Lung (tissue), 13 donors: Measurements from ENCODE around the gene DDX27. TPM values are rescaled to one million over a fixed set of nuclear protein-coding genes. Genes with fewer than 3 reads are reported as not detected.
A peak's percentile ranks its signal among the peaks of the same experiment; 100 is the strongest.

ENCODE experiments used
- ATAC-seq: fragments of 200-7000 bp; cut with Tn5 transposase; one replicate; pipeline ENCODE4 v1.9.1; 2020; ENCODE audit warnings: moderate number of reproducible peaks; ENCODE audit not compliant: insufficient read depth, low FRiP score
- DNase-seq, 3 donors: peaks; one replicate each; pipeline ENCODE4 v3.0.0-alpha.2; 2013 to 2017
- H3K27ac ChIP-seq, 2 donors: one replicate each; pipeline ENCODE4 v1.5.1; 2013; ENCODE audit warnings: mild to moderate bottlenecking in 2 of 2, moderate library complexity in 2 of 2, control low read depth in 1 of 2, inconsistent platforms in 1 of 2, low read depth in 1 of 2, low read length in 1 of 2
- H3K27me3 ChIP-seq, 3 donors: one replicate each; pipeline ENCODE4 v1.5.1; 2013; ENCODE audit warnings: low read length in 2 of 3; ENCODE audit not compliant: control insufficient read depth in 3 of 3, insufficient read depth in 3 of 3
- H3K36me3 ChIP-seq, 4 donors: one replicate each; pipeline ENCODE4 v1.5.1; 2013; ENCODE audit warnings: low read length in 4 of 4, mild to moderate bottlenecking in 1 of 4, moderate library complexity in 1 of 4; ENCODE audit not compliant: control insufficient read depth in 4 of 4, insufficient read depth in 4 of 4
- H3K4me1 ChIP-seq, 5 donors: one replicate each; pipeline ENCODE4 v1.5.1; 2013; ENCODE audit warnings: low read length in 5 of 5, mild to moderate bottlenecking in 2 of 5, moderate library complexity in 1 of 5; ENCODE audit not compliant: control insufficient read depth in 5 of 5, insufficient read depth in 5 of 5
- H3K4me3 ChIP-seq: one replicate; pipeline ENCODE4 v1.5.1; 2013; ENCODE audit warnings: mild to moderate bottlenecking, control low read depth, moderate library complexity
- H3K9ac ChIP-seq, 2 donors: one replicate each; pipeline ENCODE4 v1.5.1; 2013; ENCODE audit warnings: low read length in 2 of 2, control low read depth in 1 of 2; ENCODE audit not compliant: insufficient read depth in 1 of 2
- H3K9me3 ChIP-seq, 4 donors: one replicate each; pipeline ENCODE4 v1.5.1; 2013; ENCODE audit warnings: low read length in 3 of 4, mild to moderate bottlenecking in 1 of 4, moderate library complexity in 1 of 4; ENCODE audit not compliant: control insufficient read depth in 4 of 4, insufficient read depth in 3 of 4
- WGBS, 2 donors: extraction: QIAGEN DNeasy Blood & Tissue Kit; methylation state at CpG; one replicate each; pipeline ENCODE4 v1.1.7; 2013; 5-methylcytosine and 5-hydroxymethylcytosine counted together
- polyA plus RNA-seq, 2 donors: library from polyadenylated mRNA; stranded (reverse); fragments of 200-250 nt; gene quantifications; one replicate each; pipeline ENCODE4 v1.2.1, GENCODE V29; 2013
- small RNA-seq: library from RNA; depleted of rRNA; stranded (forward); fragments of <200 nt; gene quantifications from one replicate; pipeline ENCODE3, GENCODE V24; 2014; ENCODE audit warnings: low replicate concordance
- total RNA-seq, 2 donors: library from RNA; depleted of rRNA in 1 of 2; stranded (reverse); fragments of >200 nt in 1 of 2; gene quantifications; one replicate each; pipeline ENCODE4 v1.2.1, GENCODE V29; 2014 to 2021
- TF ChIP-seq, protein P1 (sequence below): IDR thresholded peaks from 2 replicates; pipeline ENCODE4 v1.5.1; 2012; ENCODE audit warnings: mild to moderate bottlenecking; ENCODE audit errors: control extremely low read depth, extremely low read depth
- donor health status: control.
- donor health status: control.
- donor health status: Bipolar disorder and iron deficiency.
- donor health status: healthy.
- donor health status: DM: yes; HTN: yes; CAD: no.

DDX27 gene
- total and polyA plus RNA-seq, 4 donors, result 24.9 to 30.0 (median 26.1) TPM

DNA sequence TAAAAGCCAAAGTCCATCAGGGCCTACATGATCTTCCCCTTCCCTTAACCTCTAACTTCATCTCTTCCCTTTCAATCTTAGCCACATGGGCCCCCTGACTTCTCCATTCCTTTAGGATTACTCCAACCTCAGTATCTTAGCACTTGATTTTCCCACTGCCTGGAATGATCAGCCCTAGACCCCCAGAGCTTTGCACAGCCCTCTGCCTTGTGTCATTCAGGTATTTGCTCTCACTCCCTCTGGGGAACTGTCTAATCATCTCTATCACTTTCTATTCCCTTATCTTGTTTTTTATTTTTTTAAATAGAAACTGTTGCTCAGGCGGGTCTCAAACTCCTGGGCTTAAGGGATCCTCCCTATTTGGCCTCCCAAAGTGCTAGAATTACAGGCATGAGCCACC, 72.0 kb downstream of the DDX27 start:
- Histone ChIP-seq H3K9me3 (peaks cover 0 to 15% (median 10%) of the 10 kb centered on the region in 4 donors), H3K9ac (no peak overlapping the region), H3K27me3 (no peaks in the 10 kb centered on the region), H3K4me1 (peaks cover 0 to 14% (median 0%) of the 10 kb centered on the region in 5 donors), H3K36me3 (peaks cover 43 to 59% (median 45%) of the 10 kb centered on the region in 4 donors), H3K4me3 (no peak overlapping the region), H3K27ac (no peak overlapping the region)
- no peak for ATAC-seq
- WGBS, 2 donors, result 53 to 83% methylated on average over 1 of the region's 1 CpG
- DNase-seq, result no peak
- TF ChIP-seq, protein P1, sequence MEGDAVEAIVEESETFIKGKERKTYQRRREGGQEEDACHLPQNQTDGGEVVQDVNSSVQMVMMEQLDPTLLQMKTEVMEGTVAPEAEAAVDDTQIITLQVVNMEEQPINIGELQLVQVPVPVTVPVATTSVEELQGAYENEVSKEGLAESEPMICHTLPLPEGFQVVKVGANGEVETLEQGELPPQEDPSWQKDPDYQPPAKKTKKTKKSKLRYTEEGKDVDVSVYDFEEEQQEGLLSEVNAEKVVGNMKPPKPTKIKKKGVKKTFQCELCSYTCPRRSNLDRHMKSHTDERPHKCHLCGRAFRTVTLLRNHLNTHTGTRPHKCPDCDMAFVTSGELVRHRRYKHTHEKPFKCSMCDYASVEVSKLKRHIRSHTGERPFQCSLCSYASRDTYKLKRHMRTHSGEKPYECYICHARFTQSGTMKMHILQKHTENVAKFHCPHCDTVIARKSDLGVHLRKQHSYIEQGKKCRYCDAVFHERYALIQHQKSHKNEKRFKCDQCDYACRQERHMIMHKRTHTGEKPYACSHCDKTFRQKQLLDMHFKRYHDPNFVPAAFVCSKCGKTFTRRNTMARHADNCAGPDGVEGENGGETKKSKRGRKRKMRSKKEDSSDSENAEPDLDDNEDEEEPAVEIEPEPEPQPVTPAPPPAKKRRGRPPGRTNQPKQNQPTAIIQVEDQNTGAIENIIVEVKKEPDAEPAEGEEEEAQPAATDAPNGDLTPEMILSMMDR, result no peak

DNA sequence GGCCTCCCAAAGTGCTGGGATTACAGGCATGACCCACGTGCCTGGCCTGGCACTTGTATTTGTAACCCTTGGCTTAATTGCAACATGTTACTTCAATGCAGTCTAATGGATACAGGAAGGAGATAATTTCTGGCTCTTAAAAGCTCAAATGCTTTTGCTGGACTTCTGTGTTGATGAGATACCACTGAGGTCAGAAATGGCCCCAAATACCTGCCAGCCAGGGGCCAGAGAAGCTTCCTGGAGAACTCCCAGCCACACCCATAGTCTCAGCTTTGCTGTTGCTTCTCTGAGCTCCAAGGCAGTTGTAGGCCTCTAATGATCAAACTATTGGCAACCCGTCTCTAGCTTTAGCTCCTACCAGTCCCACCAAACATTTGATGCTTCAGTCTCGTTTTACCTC, 72.8 kb downstream of the DDX27 start:
- peaks cover 35 to 51% (median 38%) of the 10 kb centered on the region in 4 donors for H3K36me3 ChIP-seq
- TF ChIP-seq, protein P1, result no peak

GRCh38 chr20:49293122-49293521, 73.9 kb downstream of the DDX27 start:
- DNase-seq (no peak), ATAC-seq (no peak)
- Histone ChIP-seq H3K4me3 (no peak overlapping the region), H3K36me3 (peaks cover 26 to 40% (median 30%) of the 10 kb centered on the region in 4 donors), H3K9me3 (no peaks in the 10 kb centered on the region), H3K9ac (no peak overlapping the region), H3K27me3 (no peaks in the 10 kb centered on the region), H3K27ac (no peak overlapping the region), H3K4me1 (peaks cover 0 to 14% (median 0%) of the 10 kb centered on the region in 5 donors)
- WGBS, 2 donors, result 95 to 96% methylated on average over 6 of the region's 6 CpGs
- TF ChIP-seq, protein P1, result no peak

More for the DNA sequence above, 72.8 kb downstream of the DDX27 start:
- Histone ChIP-seq H3K4me1 (peaks cover 0 to 14% (median 0%) of the 10 kb centered on the region in 5 donors), H3K9ac (no peak overlapping the region), H3K9me3 (peaks cover 0 to 7% (median 3%) of the 10 kb centered on the region in 4 donors), H3K27ac (no peak overlapping the region), H3K4me3 (no peak overlapping the region), H3K27me3 (no peaks in the 10 kb centered on the region)
- DNase-seq (no peak), ATAC-seq (no peak)
- 64 to 71% methylated on average over 3 of the region's 3 CpGs for whole genome bisulfite sequencing, 2 donors

Small RNA genes within 50 kb of the gene (small RNA-seq; reads per million reads assigned to genes)
- gene SNORD12B, result 5,306 reads per million, percentile 100 among the genes with 10 or more reads in this experiment
- gene SNORD12C, result 2,432 reads per million, percentile 100 among the genes with 10 or more reads in this experiment

Other genes starting within 250 kb of the DDX27 start
- gene CSE1L, start 173.1 kb upstream of the DDX27 start, total RNA-seq, result 10 to 100 TPM; 34.6 to 47.0 TPM
- 10 to 100 TPM; 23.9 to 26.4 TPM for gene CSE1L, start 173.1 kb upstream of the DDX27 start, polyA plus RNA-seq
- 10 to 100 TPM; 70.7 to 84.9 TPM for gene STAU1, start 31.1 kb upstream of the DDX27 start, total RNA-seq
- gene STAU1, start 31.1 kb upstream of the DDX27 start, polyA plus RNA-seq, result 10 to 100 TPM; 29.3 to 41.9 TPM
- gene ZNFX1, start 58.6 kb downstream of the DDX27 start, total RNA-seq, result 10 to 100 TPM; 25.8 to 33.9 TPM
- gene ZNFX1, start 58.6 kb downstream of the DDX27 start, polyA plus RNA-seq, result 10 to 100 TPM in 1 of 2 donors, 1 to 10 TPM in 1; 9.5 to 22.5 TPM